B cell (primary cell): ENCODE data around the gene DNPH1. TPM values are rescaled to one million over a fixed set of nuclear protein-coding genes. Genes with fewer than 3 reads are reported as not detected.

Experiments used
- ATAC-seq: fragments of 200-7000 bp; cut with Tn5 transposase; one replicate; pipeline ENCODE4 v1.10.0; 2021; ENCODE audit warnings: low read depth, mild to moderate bottlenecking, moderate number of reproducible peaks, moderate library complexity
- CTCF ChIA-PET: fragments of 350-600 bp; sonication (Branson Sonifier 250); formaldehyde crosslinking; loops from one replicate; lab custom pipeline; 2021; ENCODE audit warnings: antibody characterized with exemption, inconsistent platforms; lab: Charles Lee
- POLR2A ChIA-PET: fragments of 350-600 bp; sonication (Branson Sonifier 250); formaldehyde crosslinking; loops from one replicate; lab custom pipeline; 2021; ENCODE audit warnings: antibody characterized with exemption; lab: Charles Lee
- DNase-seq: peaks from one replicate; pipeline ENCODE4 v3.0.0; 2013
- H2AFZ ChIP-seq: 2 replicates; pipeline ENCODE4 v1.6.1; 2012; ENCODE audit warnings: mild to moderate bottlenecking, low read depth, low read length; ENCODE audit not compliant: insufficient read depth, poor library complexity, severe bottlenecking
- H3K27ac ChIP-seq, 2 donors: 1 replicate in 1 of 2; 2 replicates in 1 of 2; pipeline ENCODE4 v1.5.1; 2012 to 2013; ENCODE audit warnings: low read length in 2 of 2, mild to moderate bottlenecking in 2 of 2, moderate library complexity in 1 of 2
- H3K27me3 ChIP-seq, 4 experiments: fragments of 200-600 bp in 1 of 4; sonication (generic) in 1 of 4; replicated peaks in 1 of 4; 1 replicate in 2 of 4; 2 replicates in 2 of 4; pipeline versions ENCODE4 v1.6.1 to v1.7.0; 2013 to 2016; ENCODE audit warnings: low read length in 3 of 4, mild to moderate bottlenecking in 2 of 4, mixed read lengths in 1 of 4, moderate library complexity in 1 of 4; ENCODE audit not compliant: insufficient read depth in 4 of 4, control insufficient read depth in 3 of 4; ENCODE audit errors: control extremely low read depth in 1 of 4
- H3K36me3 ChIP-seq, 2 experiments: replicated peaks in 1 of 2; 1 replicate in 1 of 2; 2 replicates in 1 of 2; pipeline versions ENCODE4 v1.6.1 to v1.7.1; 2013; ENCODE audit warnings: low read length in 1 of 2; ENCODE audit not compliant: insufficient read depth in 2 of 2, control insufficient read depth in 1 of 2; ENCODE audit errors: control extremely low read depth in 1 of 2, extremely low read depth in 1 of 2
- H3K4me1 ChIP-seq, 2 donors: fragments of 200-600 bp in 1 of 2; sonication (generic) in 1 of 2; 1 replicate in 1 of 2; 2 replicates in 1 of 2; pipeline versions ENCODE4 v1.5.1 to v1.6.1; 2013 to 2017; ENCODE audit warnings: low read length in 2 of 2; ENCODE audit not compliant: control insufficient read depth in 2 of 2, insufficient read depth in 2 of 2
- H3K4me2 ChIP-seq: replicated peaks from 2 replicates; pipeline ENCODE3; 2012; ENCODE audit warnings: mild to moderate bottlenecking, low read depth, low read length; ENCODE audit not compliant: poor library complexity, severe bottlenecking
- H3K4me3 ChIP-seq, 5 experiments: fragments of 200-600 bp in 1 of 5; sonication (generic) in 1 of 5; 1 replicate in 3 of 5; 2 replicates in 2 of 5; pipeline versions ENCODE4 v1.5.1 to v1.7.0; 2011 to 2016; ENCODE audit warnings: low read length in 4 of 5, mild to moderate bottlenecking in 4 of 5, low read depth in 2 of 5, control low read depth in 1 of 5, moderate library complexity in 1 of 5; ENCODE audit not compliant: insufficient read depth in 1 of 5; ENCODE audit errors: control extremely low read depth in 1 of 5, extremely low read depth in 1 of 5
- H3K79me2 ChIP-seq: fragments of 200-600 bp; sonication (generic); one replicate; pipeline ENCODE4 v1.6.0; 2016; ENCODE audit warnings: low read length; ENCODE audit not compliant: control insufficient read depth, insufficient read depth
- H3K9ac ChIP-seq: fragments of 200-600 bp; sonication (generic); 2 replicates; pipeline ENCODE4 v1.6.1; 2017; ENCODE audit warnings: mild to moderate bottlenecking, low read length, moderate library complexity
- H3K9me3 ChIP-seq, 3 donors: one replicate each; pipeline versions ENCODE4 v1.6.1 to v1.7.1; 2013; ENCODE audit warnings: low read length in 2 of 3; ENCODE audit not compliant: control insufficient read depth in 2 of 3, insufficient read depth in 1 of 3; ENCODE audit errors: control extremely low read depth in 1 of 3
- H4K20me1 ChIP-seq: 2 replicates; pipeline ENCODE4 v1.6.0; 2012; ENCODE audit warnings: mild to moderate bottlenecking, low read length; ENCODE audit not compliant: insufficient read depth, control insufficient read depth, poor library complexity, severe bottlenecking
- H3K27ac Mint-ChIP-seq: one replicate; pipeline ENCODE4 v1.8.0; 2021; ENCODE audit warnings: mixed read lengths
- H3K27me3 Mint-ChIP-seq: one replicate; pipeline ENCODE4 v1.8.0; 2021; ENCODE audit warnings: mixed read lengths
- H3K4me1 Mint-ChIP-seq: one replicate; pipeline ENCODE4 v1.8.0; 2021; ENCODE audit warnings: mixed read lengths
- H3K4me3 Mint-ChIP-seq: one replicate; pipeline ENCODE4 v1.8.0; 2021; ENCODE audit warnings: mixed read lengths
- H3K9me3 Mint-ChIP-seq: one replicate; pipeline ENCODE4 v1.8.0; 2022; ENCODE audit warnings: mixed read lengths; ENCODE audit not compliant: insufficient read depth
- CTCF ChIP-seq: fragments of 200-600 bp; IDR thresholded peaks from one replicate; pipeline ENCODE4 v1.8.0; 2022; ENCODE audit warnings: antibody characterized with exemption, mild to moderate bottlenecking
- EZH2 ChIP-seq: IDR thresholded peaks from 2 replicates; pipeline ENCODE4 v1.6.1; 2012; ENCODE audit warnings: borderline replicate concordance, low read depth, mild to moderate bottlenecking, moderate library complexity, low read length; ENCODE audit not compliant: insufficient read depth, poor library complexity, severe bottlenecking
- WGBS: methylation state at CpG from one replicate; pipeline ENCODE4 v1.1.5; 2013; ENCODE audit warnings: missing lambda C conversion rate; ENCODE audit not compliant: insufficient coverage; 5-methylcytosine and 5-hydroxymethylcytosine counted together
- intact Hi-C: fragments of 100-400 bp; cut with micrococcal nuclease; formaldehyde crosslinking; loops from one replicate; pipeline ENCODE4 v1.10.0; 2022
- polyA plus RNA-seq: library from polyadenylated mRNA; depleted of rRNA; stranded (reverse); fragments of >200 nt; gene quantifications from 2 replicates; pipeline ENCODE4 v1.2.3, GENCODE V29; 2012
- total RNA-seq, 2 donors: library from RNA; stranded (reverse); fragments of 120-200 nt in 1 of 2; gene quantifications; 1 replicate in 1 of 2; 2 replicates in 1 of 2; pipeline versions ENCODE4 v1.2.3 to v1.2.4, GENCODE V29; 2013 to 2022

Gene DNPH1
- total and polyA plus RNA-seq, 2 donors (not counting 1 experiment from before 2014, with no cell fraction given) = 29.0 to 52.8 TPM

GRCh38 chr6:43207286-43207685 lies 22.0 kb downstream of the DNPH1 start:
- Histone ChIP-seq H3K4me2 (no peak overlapping the region), H3K4me1 (no peaks in the 10 kb centered on the region), H2AFZ (no peak overlapping the region), H3K79me2 (no peaks in the 10 kb centered on the region), H3K27ac (no peak overlapping the region), H3K4me3 (no peak overlapping the region), H4K20me1 (no peaks in the 10 kb centered on the region), H3K9ac (no peak overlapping the region), H3K36me3 (peaks cover 0 to 22% of the 10 kb centered on the region in 2 experiments), H3K9me3 (no peaks in the 10 kb centered on the region), H3K27me3 (no peaks in the 10 kb centered on the region)
- ATAC-seq (no peak), DNase-seq (no peak)
- intact Hi-C loops = no loop called here
- H3K27me3 Mint-ChIP-seq = no peaks in the 10 kb centered on the region
- no CpG with 5 or more reads among the region's 2 CpGs for WGBS
- H3K27ac Mint-ChIP-seq = no peak overlapping the region
- POLR2A ChIA-PET = no interaction called here
- H3K9me3 Mint-ChIP-seq = no peaks in the 10 kb centered on the region
- TF ChIP-seq EZH2 (no peak), CTCF (no peak)
- H3K4me1 Mint-ChIP-seq = no peaks in the 10 kb centered on the region
- H3K4me3 Mint-ChIP-seq = no peak overlapping the region
- CTCF ChIA-PET = no interaction called here

DNA sequence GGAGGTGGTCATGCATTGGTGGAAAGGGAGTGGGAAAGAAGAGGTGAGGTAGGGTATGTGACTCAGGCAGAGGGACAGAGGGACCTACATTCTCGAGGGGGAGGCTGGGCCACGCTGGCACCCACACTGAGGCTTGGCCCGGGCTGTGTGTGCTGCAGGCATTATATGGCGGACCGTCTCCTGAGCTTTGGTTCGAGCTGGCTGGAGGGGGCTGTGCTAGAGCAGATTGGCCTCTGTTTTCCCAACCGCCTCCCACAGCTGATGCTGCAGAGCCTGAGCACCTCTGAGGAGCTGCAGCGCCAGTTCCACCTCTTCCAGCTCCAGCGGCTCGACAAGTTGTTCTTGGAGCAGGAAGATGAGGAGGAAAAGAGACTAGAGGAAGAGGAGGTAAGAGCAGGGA lies 23.4 kb downstream of the DNPH1 start:
- no peak overlapping the region for H3K4me2 ChIP-seq
- ChIA-PET POLR2A (interaction anchor here (0.7 kb wide), 1 partner anchor 28 kb away, joined by 10 read pairs; no protein-coding TSS in a partner anchor), CTCF (interaction anchor here (0.6 kb wide), 1 partner anchor 271 kb away, joined by 5 read pairs; no protein-coding TSS in a partner anchor)
- no peaks in the 10 kb centered on the region for H3K4me1 ChIP-seq
- peaks cover 0 to 22% of the 10 kb centered on the region in 2 experiments for H3K36me3 ChIP-seq
- intact Hi-C loops = no loop called here
- Mint-ChIP-seq H3K27me3 (no peaks in the 10 kb centered on the region), H3K4me1 (no peaks in the 10 kb centered on the region), H3K4me3 (no peak overlapping the region), H3K9me3 (no peaks in the 10 kb centered on the region), H3K27ac (no peak overlapping the region)
- DNase-seq (no peak), ATAC-seq (no peak)
- TF ChIP-seq CTCF (no peak), EZH2 (no peak)
- H3K79me2 ChIP-seq = no peaks in the 10 kb centered on the region
- no peak overlapping the region for H3K9ac ChIP-seq
- no peaks in the 10 kb centered on the region for H3K9me3 ChIP-seq
- no peak overlapping the region for H3K4me3 ChIP-seq
- 96% methylated on average over 10 of the region's 10 CpGs for WGBS
- no peak overlapping the region for H3K27ac ChIP-seq
- no peaks in the 10 kb centered on the region for H4K20me1 ChIP-seq
- H2AFZ ChIP-seq = no peak overlapping the region
- H3K27me3 ChIP-seq = no peaks in the 10 kb centered on the region
